GM19463 (cell line): ENCODE results near the gene ATXN7.

Source experiments
- ATAC-seq: cut with Tn5 transposase; IDR thresholded peaks from one replicate; pipeline ENCODE4 v1.9.1; 2021; ENCODE audit warnings: mild to moderate bottlenecking, moderate library complexity; ENCODE audit not compliant: unreplicated experiment

ATXN7 gene

DNA sequence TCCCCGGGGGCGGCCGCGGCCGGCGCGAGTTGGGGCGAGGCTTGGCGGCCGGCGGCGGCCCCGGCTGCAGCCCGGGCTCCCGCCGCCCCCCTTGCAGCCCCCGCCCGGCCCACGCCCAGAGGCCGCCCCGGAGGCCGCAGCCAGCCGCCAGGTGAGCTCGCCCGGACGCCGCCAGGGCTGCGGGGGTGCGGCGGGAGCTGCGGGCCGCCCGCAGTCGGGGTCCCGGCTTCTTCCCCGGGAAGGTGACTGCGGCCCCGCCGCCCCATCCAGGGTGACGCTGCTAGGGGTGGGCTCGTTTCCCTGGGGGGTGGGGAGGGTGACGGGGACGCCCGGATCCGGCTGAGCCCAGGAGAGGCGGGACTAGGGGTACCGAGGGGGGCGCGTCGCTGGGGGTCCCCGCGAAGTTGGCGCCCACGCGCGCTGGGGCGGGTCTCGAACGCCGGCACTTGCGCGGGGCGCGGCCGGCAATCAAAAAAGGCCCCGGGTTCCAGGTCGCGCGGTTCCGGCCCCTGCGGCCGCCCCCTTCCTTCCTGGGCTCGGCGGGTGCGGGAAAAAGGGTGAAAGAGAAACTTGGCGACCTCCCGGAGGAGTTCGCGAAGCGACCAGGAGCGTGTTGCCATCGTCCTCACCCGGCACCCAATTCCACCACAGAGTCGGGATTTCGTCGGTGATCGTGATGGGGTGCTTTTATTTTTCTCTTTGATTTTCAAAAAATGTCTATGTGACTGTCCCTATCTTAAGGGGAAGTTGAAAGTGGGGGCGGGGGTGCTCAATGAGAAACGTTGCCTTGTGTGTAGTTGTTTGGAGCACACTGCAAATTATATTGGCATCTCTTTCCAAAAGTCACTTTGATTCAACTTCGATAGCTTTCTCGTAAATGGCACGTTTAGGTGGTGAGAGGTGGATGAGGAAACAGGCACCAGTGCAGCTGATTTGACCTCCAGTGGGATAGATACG, 619 bp downstream of the ATXN7 start:
- ATAC-seq = peak; percentile 44

DNA sequence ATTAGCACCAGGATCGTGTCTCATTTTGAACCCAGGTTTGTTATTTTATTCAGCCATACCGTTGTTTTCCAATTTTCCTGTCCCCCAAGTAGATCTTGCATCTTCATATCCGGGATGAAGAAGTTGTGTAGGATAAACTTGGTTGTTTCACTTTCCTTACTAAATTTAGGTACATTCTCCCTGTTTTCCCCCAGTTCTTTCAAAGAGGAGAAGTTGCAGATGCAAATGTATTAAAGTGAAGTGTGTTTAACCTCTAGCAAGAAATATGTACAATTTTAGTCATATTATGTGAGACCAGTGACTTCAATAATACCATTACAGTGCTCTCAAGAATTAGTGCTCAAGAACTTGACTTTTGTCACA, 1.3 kb downstream of the ATXN7 start:
- ATAC-seq = no peak

DNA sequence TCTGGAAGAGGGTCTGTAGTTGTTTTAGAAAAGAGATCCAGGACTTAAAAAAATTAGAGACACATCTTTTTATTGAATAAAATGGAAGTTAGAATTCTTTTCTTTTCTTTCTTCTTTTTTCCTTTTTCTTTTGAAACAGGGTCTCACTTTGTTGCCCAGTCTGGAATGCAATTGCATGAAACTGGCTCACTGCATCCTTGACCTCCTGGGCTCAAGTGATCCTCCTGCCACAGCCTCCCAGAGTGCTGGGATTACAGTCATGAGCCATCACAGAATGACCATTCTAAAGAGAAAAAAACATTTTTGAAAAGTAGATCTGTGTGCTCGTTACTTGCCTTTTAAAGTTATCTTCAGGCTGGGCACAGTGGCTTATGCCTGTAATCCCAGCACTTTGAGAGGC, 3.6 kb downstream of the ATXN7 start:
- no peak for ATAC-seq

DNA sequence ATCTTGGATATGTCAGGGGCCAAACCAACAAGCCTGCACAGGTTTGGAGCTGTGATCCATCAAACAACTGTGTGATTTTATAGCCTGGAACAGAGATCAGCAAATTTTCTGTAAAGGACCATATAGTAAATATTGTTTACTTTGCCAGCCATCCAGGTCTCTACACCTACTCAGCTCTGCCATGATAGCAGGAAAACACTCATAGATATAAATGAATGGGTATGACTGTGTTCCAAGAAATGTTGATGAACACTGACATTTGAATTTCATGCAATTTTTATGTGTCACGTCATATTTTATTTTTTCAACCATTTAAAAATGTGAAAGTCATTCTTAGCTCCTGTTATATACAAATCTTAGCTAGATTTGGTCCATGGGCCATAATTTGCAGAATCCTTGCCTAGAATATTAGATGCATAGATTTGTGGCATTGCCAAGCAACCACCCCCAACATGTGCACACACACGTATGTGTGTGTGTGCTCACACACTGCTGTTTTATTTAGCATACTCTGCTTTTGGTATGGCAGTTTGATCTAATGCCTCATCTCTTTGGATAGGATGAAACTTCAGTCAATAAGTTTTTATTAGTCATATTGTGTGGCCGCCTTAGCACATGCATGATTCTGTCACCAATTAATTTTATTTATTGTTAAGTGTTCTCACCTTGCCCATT, 6.4 kb downstream of the ATXN7 start:
- no peak for ATAC-seq

DNA sequence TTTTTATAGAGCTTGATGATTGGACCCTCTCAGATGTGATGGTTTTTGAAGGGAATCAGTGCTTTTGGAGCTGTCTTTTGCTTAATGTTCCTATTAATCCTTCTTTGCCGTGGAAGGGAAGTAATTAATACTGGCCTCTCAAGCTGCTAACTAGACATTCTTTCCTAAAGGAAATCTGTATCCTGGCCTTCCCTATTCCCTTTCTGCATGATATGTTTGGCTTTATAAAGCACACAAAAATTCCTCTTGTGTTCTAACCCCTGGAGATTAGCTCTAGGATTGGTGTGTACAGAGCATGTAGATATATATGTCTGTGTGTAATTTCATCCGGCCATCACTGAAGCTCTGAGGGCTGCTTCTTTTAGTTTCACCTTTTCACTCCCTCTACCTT, 6.9 kb downstream of the ATXN7 start:
- no peak for ATAC-seq

DNA sequence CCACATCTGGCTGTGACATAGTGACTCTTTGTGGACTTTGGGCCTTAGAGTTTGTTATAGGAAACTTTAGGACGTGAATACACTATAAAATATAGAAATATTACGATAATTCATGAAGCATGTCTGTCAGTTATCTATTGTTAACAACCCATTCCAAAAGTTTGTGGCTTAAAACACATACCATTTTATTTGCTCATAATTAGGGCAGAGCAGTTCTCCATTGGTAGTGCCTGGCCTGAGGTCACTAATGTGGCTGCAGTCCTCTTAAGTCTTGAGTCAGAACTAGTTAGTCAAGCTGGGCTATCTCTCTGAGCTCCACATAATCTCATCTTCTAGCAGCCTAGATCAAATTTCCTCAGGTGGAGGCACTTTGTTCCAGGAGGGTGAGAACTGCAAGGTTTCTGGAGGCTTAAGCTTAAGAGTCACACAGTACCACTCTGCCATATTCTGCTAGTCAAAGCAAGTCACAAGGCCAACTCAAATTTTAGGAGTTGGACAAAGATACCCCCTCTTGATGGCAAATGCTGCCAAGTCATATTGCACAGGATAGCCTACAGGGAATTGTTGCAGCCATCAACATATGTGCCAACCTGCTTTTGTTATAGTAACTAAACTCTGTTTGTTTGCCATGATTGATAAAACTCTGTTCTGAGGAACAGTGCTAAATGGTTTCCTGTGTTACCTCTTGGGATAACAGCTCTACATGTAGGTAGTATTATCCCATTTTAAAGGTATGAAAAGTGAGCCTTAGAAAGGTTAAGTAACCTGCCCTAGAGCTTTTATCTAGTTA, 8.7 kb downstream of the ATXN7 start:
- no peak for ATAC-seq

DNA sequence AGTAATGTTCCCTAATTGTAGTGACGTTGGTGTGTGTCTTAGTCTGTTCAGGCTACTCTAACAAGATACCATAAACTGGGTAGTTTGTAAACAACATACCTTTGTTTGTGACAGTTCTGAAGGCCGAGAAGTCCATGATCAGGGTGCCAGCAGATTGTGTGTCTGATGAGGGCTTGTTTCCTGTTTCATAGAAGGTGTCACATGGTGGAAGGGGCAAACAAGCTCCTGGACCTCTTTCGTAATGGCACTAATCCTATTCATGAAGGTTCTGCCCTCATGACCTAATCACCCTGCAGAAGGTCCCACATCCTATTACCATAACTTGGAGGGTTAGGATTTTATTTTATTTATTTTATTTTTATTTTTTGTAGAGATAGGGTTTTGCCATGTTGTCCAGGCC, 11.1 kb downstream of the ATXN7 start:
- peak; percentile 48 for ATAC-seq

DNA sequence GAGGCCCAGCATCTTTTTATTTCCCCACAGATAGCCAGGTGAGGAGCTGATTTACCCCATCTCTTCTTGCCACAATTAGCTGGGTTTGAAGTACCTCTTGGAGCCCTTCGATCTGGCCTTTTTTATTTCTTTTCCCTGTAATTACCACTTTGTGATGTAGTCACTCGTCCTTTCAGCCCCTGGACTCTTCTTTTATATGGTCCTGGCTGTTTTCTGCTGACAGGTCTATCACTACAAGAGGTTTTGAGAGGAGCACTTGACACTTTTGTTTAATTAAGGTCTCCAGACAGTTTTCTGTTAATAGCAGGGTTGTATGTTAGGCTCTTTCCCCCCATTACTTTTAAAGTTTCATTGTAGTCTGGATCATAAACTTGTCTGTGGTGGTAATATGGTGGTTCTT, 11.8 kb downstream of the ATXN7 start:
- no peak for ATAC-seq

DNA sequence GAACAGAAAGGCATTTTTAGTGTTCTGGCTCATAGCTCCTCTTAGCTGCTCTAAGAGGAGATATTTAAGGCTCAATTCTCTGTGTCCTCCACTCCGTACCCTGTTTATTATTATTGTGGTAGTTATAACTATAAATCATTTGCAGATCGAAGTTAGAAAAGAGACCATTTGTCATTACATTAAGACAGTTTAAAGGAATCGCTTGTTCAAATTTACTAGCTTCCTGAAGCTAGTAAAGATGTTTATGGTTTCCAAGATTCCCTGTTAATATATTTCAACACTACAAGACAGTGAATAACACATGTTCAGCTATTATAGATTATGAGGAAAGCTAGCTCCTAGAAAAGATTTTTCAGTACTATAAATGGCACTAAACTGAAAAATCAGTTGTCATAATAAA, 12.6 kb downstream of the ATXN7 start:
- ATAC-seq = no peak

DNA sequence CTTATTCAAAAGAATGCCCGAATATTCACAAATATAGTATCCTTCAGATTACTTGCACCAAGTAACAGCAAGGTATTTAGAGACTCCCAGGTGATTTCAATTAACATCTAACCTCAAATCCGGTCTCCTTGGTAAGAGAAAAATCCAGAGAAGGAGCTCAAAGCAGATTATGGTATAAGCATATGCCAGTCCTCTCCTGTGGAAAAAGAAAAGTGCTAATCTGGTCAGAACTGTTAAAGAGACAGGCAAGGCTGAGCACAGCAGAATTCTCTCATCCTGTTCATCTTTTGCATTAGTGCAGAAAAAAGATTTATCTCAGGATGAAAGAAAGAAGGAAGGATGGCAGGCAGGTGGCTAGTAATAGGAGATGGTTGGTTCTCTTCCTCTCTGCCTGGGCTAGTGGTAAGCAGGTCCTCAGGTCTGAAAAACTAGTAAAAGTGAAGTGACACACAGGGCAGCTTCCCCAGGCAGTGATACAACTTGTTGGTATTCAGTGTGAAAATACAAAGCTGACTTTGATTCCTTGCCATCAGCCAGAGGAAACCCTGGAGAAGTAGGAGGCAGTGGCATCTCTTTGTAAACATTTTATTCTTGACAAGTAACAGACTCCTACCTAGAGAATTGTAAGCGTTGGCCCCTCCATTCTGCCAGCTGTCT, 14.2 kb downstream of the ATXN7 start:
- no peak for ATAC-seq

DNA sequence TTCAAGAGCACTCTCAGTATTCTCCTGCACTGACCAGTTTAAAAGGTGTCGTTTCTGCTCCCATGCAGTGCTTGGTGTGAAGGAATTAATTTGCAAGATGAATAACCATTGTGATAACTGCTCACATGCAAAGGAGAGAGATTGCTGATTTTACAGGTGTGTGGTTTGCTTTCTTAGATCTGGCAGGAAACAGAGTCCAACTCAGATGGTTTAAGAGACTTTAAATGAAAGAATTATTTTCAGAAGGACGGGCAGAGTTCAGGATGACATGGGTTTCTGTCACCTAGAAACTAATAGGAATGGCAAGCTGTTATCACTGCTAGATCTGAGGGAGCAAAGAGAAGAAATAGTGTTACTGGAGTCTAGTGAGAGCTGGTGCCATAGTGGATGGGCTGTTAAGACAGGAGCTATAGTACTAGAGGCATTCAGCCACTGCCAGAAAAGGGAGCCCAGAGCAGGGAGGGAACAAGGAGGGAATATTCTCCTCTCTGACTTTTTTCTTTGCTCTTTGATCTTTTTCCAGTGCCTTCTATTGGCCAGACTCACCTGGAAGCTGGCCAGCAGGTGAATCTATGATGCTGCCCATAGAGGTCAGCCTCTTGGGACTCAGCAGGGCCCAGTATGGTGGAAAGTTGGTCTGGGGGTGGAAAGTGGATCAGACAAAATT, 14.9 kb downstream of the ATXN7 start:
- ATAC-seq = no peak

DNA sequence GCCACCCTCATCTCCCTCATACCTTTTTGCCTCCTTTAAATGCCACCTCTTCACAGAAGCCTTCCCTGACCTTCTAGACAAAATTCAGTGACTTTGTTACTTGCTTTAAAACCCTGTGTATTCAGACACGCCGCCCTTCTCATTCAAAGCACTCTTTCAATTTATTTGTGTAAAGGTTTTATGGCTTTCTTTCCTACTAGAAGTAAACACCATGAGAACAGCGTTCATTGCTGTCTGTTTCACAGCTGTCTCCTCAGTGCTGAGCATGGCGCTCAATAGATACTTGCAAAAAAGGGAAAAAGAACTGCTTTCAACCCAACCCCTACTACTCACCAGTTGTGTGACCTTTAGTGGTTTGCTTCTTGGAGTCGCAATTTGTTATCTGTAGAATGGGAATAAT, 17.0 kb downstream of the ATXN7 start:
- no peak for ATAC-seq

DNA sequence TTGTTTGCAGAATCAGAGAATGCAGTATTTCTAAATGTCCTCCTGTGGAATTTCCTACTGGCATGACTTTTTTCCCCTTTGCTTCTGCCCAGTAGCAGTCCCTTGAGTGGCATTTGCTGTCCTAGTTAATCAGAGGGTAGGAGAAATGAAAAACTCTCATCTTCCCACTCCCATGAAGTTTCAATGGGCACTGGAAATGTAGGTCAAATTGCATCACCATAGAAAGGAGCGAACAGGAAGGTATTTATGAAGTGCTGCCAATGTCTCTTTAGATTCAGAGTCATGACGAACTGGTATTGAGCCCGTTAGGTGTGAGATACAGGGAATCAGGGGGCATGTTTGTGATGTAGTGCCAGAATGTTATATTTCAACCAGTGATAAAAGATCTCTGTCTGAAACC, 23.2 kb downstream of the ATXN7 start:
- ATAC-seq = no peak

DNA sequence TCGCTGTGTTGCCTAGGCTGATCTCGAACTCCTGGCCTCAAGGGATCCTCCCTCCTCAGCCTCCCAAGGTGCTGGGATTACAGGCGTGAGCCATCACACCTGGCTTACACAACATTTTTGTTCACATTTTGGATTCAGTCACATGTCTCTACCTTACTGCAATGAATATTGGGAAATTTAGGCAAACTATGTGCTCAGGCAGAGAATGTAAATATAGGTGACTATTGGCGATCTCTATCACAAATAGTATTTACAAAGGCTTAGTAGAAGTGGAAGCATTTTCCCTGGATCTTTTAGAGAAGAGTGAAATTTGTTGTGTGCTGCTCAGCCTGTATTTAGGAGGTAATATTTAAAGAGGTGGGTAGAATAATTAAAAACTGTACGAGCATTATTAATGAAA, 27.9 kb downstream of the ATXN7 start:
- no peak for ATAC-seq

DNA sequence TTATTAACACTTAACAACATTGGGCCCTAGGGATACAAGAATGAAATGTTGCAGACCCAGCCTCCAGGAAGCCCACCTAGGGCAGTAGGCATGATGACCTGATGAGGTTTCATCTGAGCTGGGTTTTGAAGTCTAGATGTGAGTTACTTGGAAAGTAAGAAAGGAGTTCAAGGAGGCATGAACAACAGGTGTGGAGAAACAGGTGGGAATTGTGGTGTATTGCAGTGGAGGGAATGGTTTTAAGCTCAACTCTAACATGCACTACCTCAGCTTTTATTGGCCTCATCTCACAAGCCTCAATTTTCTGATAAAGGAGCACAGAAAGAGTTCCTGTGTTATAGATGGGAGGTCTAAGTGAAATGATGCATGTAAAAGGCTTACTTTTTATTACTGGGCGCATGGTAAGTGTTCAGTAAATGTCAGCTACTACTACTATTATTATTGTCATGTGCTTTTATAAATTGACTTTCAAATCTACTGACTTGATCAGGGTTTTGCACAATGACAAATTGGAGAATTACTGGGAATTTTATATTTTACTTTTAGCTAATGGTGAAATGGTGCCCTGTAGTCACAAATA, 29.2 kb downstream of the ATXN7 start:
- ATAC-seq = no peak

DNA sequence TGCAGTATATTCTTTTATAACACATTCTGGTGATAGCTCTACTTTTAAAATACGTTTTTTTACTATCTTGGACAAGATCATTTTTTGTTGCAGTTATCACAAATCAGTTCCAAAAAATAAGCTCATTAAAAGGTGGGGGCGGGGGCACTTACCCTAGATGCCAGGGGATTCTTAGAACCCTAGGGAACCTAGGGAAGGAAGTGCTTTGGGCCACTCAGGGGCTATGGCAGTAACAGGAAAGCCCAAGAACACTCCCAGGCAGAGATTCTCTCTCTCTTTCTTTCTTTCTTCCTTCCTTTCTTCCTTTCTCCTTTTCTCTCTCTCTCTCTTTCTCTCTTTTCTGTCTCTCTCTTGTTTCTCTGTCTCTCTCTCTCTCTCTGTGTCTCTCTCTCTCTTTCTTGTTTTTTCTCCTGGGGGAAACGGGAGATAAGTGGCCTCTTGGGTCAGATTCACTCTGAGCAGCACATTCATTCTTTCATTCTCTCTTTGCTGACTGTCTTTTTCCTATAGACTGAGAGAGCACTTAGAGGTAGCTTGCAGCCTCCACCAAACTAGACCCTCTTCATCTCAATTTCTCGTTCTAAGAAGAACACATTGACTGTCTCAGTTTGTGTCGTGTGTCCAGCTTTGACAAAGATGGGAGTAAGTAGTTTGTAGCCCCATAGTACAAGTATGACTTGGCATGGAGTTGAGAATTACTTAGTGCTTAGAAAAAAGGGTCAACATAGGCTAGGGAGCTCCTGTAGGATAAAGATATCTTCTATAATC, 31.9 kb downstream of the ATXN7 start:
- no peak for ATAC-seq

DNA sequence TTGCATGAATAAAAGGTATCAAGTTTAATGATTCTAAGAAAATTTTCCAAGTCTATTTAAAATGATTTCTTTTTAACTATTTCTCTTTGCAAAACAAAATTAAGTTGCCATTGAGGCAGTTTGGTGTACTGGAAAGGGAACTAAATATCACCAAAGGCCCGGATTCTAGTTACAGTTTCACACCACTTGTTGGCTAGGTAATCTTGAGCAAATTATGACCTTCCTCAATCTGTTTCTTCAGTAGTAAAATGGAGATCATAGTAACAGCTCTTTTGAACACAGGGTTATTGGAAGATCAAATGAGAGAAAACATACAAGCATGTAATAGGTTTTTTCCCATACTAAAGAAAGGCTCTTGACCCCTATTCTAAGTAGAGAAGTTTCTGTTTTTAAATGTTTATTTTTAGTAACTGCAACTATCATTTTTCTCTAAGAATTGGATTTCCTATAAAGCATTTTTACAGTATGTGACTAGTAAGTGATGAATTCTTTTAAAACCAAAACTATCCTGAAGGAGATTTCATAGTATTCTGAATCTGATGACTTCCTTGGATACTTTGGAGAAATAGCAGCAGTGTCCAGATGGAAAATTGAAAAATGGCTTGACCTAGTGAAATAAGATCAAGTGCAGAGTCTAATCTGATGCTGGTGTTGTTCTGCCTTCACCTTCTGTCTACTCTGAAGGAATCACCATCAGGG, 32.8 kb downstream of the ATXN7 start:
- ATAC-seq = peak; percentile 54

DNA sequence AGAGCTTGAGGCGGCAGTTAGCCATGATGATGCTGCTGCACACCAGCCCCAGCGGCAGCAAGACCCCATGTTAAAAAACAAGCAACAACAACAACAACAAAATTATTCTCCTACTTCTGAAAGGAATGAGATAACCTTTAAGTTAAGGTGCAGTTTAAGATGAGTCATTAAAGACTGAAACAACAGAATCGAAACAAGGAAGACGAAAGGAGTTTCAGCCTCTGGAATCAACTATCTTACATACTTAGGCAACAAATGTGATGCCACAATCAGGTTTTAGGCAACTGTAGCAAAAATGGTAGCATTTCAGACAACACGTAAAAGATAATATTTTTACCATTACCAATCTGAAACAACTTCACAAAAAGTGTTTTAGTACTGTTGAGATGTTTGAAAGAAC, 36.3 kb downstream of the ATXN7 start:
- ATAC-seq = no peak

DNA sequence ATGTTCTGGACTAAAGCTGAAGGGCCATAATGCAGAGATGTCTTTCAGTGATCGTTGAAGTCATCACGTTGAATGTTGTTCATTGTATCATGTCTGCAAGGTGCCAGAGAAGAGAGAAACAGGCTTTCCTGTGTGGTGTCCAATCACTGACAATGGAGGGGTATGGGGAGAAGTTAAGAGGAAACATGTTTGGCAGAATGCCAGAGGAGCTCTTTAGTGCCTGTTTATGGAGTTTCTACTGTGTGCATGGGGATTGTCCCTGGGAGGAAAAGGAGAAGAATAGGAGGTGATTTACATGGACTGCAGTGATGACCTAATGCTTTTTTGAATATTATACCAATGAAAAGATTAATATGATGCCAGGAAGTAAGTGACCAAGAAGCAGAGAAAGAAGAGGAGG, 36.8 kb downstream of the ATXN7 start:
- no peak for ATAC-seq
